ENCODE measurements around the gene MAN2B2. TPM values are rescaled to one million over a fixed set of nuclear protein-coding genes. Genes with fewer than 3 reads are reported as not detected.

The MAN2B2 gene
- total and polyA plus RNA-seq, 9 donors, result 19.1 to 49.2 (median 40.0) TPM

DNA sequence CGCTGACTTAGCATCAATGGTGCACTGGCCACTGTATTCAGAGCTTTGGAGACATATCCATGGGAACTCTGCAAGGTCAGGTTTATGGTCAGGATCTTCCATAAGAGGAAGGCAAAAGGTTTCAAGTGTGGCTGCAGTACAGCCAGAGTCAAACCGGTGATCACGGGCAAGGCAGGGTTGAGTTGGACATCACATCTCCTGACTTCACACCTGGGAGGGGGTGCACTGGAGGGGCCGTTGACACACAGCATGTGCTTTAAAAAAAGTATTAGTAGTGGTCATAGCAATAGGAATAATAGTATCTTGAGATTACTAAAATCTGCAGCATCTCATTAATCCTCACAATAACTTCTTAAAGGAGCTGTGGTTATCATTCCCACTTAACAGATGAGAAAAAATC lies 28.9 kb upstream of the MAN2B2 start:
- intact Hi-C loops (cut with DNase I), result loop anchor here (5.0 to 10.0 kb wide), 4 partner anchors 211 to 299 kb away; no protein-coding TSS in a partner anchor
- no peaks in the 10 kb centered on the region for H3K36me3 ChIP-seq
- 73 to 76% (median 73%) methylated on average over 4 of the region's 4 CpGs for WGBS, 3 donors
- no peak overlapping the region for H3K4me3 ChIP-seq
- H3K27ac ChIP-seq, result no peak overlapping the region
- H3K9me3 ChIP-seq, result no peaks in the 10 kb centered on the region
- no peaks in the 10 kb centered on the region for H3K4me1 ChIP-seq (ENCODE audit: insufficient read depth)
- TF ChIP-seq EP300 (IDR thresholded peaks at IDR 0.05) (no peak), POLR2A (IDR thresholded peaks at IDR 0.05) (no peak)
- TF ChIP-seq, protein P1, sequence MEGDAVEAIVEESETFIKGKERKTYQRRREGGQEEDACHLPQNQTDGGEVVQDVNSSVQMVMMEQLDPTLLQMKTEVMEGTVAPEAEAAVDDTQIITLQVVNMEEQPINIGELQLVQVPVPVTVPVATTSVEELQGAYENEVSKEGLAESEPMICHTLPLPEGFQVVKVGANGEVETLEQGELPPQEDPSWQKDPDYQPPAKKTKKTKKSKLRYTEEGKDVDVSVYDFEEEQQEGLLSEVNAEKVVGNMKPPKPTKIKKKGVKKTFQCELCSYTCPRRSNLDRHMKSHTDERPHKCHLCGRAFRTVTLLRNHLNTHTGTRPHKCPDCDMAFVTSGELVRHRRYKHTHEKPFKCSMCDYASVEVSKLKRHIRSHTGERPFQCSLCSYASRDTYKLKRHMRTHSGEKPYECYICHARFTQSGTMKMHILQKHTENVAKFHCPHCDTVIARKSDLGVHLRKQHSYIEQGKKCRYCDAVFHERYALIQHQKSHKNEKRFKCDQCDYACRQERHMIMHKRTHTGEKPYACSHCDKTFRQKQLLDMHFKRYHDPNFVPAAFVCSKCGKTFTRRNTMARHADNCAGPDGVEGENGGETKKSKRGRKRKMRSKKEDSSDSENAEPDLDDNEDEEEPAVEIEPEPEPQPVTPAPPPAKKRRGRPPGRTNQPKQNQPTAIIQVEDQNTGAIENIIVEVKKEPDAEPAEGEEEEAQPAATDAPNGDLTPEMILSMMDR (IDR thresholded peaks at IDR 0.05), result no peak
- DNase-seq, result no peak
- no peaks in the 10 kb centered on the region for H3K27me3 ChIP-seq

GRCh38 chr4:6546681-6547447 lies 28.1 kb upstream of the MAN2B2 start:
- TF ChIP-seq POLR2A (IDR thresholded peaks at IDR 0.05), result no peak
- no peak for TF ChIP-seq EP300 (IDR thresholded peaks at IDR 0.05)
- TF ChIP-seq, protein P1 (IDR thresholded peaks at IDR 0.05), result peak; percentile 15 to 36 (median 19)
- intact Hi-C loops (cut with DNase I), result loop anchor here (5.0 to 10.0 kb wide), 4 partner anchors 212 to 300 kb away; no protein-coding TSS in a partner anchor
- no peaks in the 10 kb centered on the region for H3K27me3 ChIP-seq

GRCh38 chr4:6548201-6548881 lies 26.6 kb upstream of the MAN2B2 start:
- no peaks in the 10 kb centered on the region for H3K9me3 ChIP-seq
- TF ChIP-seq POLR2A (IDR thresholded peaks at IDR 0.05), result no peak
- TF ChIP-seq, protein P1 (IDR thresholded peaks at IDR 0.05), result no peak
- TF ChIP-seq EP300 (IDR thresholded peaks at IDR 0.05), result no peak
- intact Hi-C loops (cut with DNase I), result loop anchor here (5.0 to 10.0 kb wide), 4 partner anchors 214 to 301 kb away; no protein-coding TSS in a partner anchor
- no peaks in the 10 kb centered on the region for H3K4me1 ChIP-seq (ENCODE audit: insufficient read depth)
- no peak overlapping the region for H3K27ac ChIP-seq
- 54 to 62% (median 54%) methylated on average over 8 of the region's 8 CpGs for WGBS, 3 donors
- peak in 1 of 5 donors; percentile 42 for DNase-seq
- H3K27me3 ChIP-seq, result no peaks in the 10 kb centered on the region
- no peak overlapping the region for H3K4me3 ChIP-seq
- no peaks in the 10 kb centered on the region for H3K36me3 ChIP-seq

More at GRCh38 chr4:6546681-6547447, 28.1 kb upstream of the MAN2B2 start:
- peak in 2 of 5 donors; percentile 33 to 51 for DNase-seq
- no peaks in the 10 kb centered on the region for H3K36me3 ChIP-seq
- no peaks in the 10 kb centered on the region for H3K9me3 ChIP-seq
- H3K4me1 ChIP-seq (ENCODE audit: insufficient read depth), result no peaks in the 10 kb centered on the region
- WGBS, 3 donors, result 22 to 25% (median 23%) methylated on average over 19 of the region's 19 CpGs
- no peak overlapping the region for H3K27ac ChIP-seq
- no peak overlapping the region for H3K4me3 ChIP-seq

DNA sequence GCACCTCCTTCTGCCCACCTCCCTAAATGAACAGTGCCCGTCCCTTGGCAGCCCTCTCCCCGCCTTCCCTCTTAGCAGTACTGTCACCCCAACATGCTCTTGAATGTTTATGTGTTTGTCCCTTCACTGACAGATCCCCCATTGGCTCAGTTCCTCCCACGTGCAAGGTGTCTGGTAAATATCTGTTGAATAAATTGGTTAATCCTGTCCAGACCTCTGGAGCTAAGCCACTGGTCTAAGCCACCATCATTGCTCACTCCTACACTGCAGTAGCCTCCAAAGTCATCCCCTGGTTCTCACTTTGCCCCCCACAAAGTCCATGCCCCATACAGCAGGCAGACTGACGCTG lies 26.1 kb upstream of the MAN2B2 start:
- Histone ChIP-seq H3K36me3 (no peaks in the 10 kb centered on the region), H3K4me1 (ENCODE audit: insufficient read depth) (no peaks in the 10 kb centered on the region), H3K27me3 (no peaks in the 10 kb centered on the region), H3K4me3 (no peak overlapping the region), H3K9me3 (no peaks in the 10 kb centered on the region), H3K27ac (no peak overlapping the region)
- intact Hi-C loops (cut with DNase I), result loop anchor here (5.0 to 10.0 kb wide), 4 partner anchors 214 to 302 kb away; no protein-coding TSS in a partner anchor
- 43 to 54% (median 49%) methylated on average over 4 of the region's 4 CpGs for whole genome bisulfite sequencing, 3 donors
- no peak for DNase-seq
- TF ChIP-seq, protein P1 (IDR thresholded peaks at IDR 0.05), result no peak
- TF ChIP-seq POLR2A (IDR thresholded peaks at IDR 0.05) (no peak), EP300 (IDR thresholded peaks at IDR 0.05) (no peak)
